Hypothalamus (tissue), 51 donors: ENCODE measurements around the gene DEAF1.

Experiments
- DNase-seq, 51 donors: peaks; one replicate each; lab custom pipeline; 2025; lab: John Stamatoyannopoulos, UW

Gene DEAF1

DNA sequence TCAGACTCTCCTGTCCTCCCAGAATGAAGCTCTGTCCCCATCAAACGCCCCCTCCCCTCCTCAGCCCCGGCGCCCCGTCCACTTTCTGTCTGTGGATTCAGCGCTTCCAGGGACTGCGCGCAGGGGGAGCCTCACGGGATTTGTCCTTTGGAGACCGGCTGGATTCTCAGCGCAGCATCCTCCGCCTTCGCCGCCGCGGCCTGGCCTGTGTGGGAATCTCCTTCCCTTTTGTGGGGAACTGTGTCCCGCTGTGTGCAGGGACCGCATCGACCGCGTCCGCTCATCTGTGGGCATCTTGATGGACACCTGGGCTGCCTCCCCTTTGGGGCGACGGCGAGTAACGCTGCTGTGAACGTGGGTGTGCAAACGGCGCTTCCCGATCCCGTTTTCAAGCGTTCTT is 67.0 kb downstream of the DEAF1 start:
- no peak for DNase-seq

DNA sequence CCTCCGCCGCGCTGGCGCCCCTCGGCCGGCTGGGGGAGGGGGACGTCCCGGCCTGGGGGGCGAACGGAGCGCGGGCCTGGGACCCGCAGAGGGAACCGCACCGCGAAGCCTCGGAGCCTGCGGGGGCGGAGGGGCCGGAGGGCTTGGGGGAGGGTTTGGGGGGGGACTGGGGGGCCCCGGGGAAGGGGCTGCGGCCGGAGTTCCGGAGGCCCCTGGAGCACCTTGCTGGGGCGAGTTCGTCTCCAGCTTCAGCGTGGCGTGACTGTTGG is 67.8 kb downstream of the DEAF1 start:
- DNase-seq = no peak

DNA sequence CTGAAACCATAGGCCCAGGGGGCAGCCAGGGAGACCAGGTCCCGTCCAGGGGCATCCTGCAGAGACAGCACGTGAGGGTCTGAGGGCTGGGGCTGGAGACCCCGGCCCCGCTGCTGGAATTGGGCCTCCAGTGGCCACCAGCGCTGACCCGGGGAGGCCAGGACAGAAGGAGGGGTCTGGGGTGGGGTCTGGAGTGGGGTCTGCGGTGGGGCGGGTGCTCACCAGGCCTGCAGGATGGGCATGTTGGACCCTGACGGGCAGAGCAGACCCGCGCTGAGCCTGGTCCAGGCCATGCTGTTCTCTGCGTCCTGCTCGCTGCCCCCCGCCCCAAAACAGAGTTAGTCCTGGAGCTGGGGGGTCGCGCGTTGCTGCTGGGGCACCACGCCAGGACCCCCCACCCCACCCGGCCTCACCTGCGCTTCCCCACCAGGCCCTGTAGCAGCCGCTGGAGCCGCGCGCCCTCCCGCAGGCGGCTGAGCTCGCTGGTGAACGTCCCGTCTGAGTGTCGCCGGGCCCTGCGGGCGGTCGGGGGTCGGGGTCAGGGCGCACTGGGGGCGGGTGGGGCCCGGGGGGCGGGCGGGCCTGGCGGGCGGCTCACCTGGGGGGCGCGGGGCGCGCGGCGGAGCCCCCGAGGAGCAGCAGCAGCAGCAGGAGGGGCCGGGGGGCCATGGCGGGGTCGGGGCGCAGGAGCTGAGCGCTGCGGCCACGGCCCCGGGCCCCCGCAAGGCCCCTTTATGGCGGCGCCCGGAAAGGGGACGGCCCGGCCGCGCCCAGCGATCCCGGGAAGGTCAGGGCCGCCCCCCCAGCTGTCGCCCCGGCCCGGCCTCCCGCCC is 68.3 kb downstream of the DEAF1 start, which contains the start of gene SCT:
TSS of gene SCT (minus strand) at position 707 of the 833 bp plus-strand sequence. CDS start at position 669, 38 bp downstream.
- DNase-seq = no peak

DNA sequence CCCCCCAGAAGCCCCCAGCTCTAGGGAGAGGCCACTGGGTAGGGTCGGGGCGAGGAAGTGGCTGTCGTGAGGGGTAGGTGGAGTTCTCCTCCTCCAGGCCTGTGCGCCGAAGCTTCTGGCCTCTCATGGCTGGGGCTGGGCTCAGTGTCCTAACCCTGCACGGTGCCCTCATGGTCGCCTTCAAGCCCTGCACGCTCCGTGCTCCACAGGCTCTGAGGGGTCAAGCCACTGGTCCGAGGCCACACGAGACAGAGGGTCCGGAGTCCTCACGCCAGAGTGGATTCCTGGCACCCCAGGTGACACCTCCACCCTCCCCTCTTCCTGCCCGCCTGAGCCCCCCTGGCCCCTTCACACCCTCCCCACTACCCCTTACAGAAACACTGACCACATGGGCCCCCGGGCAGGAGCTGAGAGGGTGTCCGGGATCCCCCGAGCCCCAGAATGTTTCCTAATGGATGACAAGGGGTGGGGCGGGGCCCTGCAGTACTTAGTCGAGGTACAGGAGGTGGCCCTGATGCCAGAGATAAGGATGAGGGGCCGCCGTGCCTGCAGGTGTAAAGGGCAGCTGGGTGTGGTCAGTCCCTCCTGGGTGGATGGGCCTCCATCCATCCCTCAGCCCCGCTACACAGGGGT is 69.3 kb downstream of the DEAF1 start:
- DNase-seq = no peak

GRCh38 chr11:624705-625635 is 70.1 kb downstream of the DEAF1 start, which contains the start of gene CDHR5:
Gene CDHR5, minus strand, starts transcription at chr11:624955. Its CDS starts 53 bp downstream, at chr11:624902.
- DNase-seq = no peak

GRCh38 chr11:623999-624704 is 70.9 kb downstream of the DEAF1 start:
- DNase-seq = no peak

GRCh38 chr11:623349-623869 is 71.6 kb downstream of the DEAF1 start:
- DNase-seq = no peak

DNA sequence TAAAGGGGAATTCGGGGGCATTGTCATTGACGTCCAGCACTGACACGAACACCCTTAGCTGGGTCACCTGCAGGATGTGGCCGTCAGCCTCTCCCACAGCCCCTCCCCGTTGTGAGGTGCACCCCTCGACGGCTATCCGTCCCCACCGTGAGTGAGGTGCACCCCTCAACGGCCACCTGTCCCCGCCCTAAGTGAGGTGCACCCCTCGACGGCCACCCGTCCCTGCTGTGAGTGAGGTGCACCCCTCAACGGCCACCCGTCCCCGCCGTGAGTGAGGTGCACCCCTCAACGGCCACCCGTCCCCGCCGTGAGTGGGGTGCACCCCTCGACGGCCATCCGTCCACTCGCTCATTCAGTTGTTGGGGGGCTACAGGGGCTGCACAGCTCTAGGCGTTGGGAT is 73.2 kb downstream of the DEAF1 start:
- DNase-seq = no peak

GRCh38 chr11:620935-621814 is 73.8 kb downstream of the DEAF1 start:
- no peak for DNase-seq

GRCh38 chr11:620201-620600 is 74.8 kb downstream of the DEAF1 start:
- DNase-seq = no peak

GRCh38 chr11:619628-620050 is 75.4 kb downstream of the DEAF1 start:
- DNase-seq = no peak

GRCh38 chr11:618856-619627 is 76.0 kb downstream of the DEAF1 start:
- no peak for DNase-seq

DNA sequence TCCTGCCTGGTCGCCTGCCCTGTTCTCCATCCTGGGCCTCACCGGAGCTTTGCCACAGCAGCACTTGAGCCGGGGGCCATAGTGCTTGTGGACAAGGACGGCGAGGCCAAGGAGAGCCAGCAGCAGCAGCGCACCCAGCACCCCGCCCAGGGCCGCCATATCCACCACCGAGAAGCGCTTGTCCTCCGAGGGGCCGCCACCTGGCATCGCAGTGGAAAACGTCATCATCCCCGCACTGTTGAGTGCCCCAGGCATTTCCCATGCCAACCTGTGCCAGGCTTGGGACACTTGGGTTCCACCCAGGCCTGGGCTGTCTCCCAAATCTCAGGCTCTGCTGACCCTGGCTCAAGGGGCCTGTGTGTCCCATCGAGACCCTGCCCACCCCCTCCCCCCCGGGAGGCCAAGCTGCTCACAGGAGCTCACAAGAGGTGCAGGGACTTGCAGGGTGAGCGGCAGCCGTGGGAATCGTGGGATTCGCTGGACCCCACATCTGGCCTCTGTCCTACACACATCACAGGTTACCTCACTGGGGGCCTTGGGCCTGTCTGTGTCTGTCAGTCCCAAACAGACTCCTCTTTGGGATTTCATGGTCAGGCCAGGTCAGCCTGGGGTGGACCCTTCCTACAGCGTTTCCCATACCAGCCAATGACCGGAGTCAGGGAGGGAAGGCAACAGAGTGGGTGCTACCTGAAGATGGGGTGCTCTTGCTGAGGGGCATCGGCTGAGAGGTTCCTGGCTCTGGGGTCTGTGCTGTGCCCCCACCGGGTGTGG is 76.9 kb downstream of the DEAF1 start:
- DNase-seq = no peak

DNA sequence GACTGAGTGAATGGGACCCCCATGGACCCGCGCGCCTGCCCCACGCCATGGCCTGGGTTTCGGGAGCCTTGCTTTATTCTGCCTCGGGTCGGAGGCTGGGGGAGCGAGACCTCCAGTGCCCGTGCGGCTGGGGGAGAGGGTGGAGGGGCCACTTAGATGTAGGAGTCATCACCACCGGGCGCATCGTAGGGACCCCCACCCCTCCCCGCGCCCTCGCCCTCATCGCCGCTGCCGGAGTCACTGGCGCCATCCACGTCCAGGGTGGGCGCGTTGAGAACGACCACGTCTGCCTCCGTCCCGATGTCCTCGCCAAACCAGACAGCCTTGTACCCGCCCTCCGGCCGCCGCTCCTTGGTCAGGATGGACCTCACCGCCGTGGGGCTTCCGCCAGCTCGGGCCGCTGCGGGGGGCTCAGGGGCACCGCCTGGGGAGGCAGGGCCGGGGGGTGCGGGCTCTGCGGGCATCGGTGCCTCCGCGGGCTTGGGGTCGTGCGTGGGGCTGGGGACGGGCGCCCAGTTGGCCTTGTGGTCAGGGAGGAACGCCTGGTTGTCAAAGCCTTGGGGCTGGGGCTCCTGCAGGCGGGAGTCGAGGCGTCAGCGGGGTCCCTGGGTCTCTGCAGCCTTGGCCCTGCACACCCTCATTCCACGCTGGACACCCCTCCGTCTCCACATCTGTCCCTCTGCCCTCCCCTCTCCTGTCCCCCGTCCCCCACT is 77.7 kb downstream of the DEAF1 start:
- DNase-seq = no peak

DNA sequence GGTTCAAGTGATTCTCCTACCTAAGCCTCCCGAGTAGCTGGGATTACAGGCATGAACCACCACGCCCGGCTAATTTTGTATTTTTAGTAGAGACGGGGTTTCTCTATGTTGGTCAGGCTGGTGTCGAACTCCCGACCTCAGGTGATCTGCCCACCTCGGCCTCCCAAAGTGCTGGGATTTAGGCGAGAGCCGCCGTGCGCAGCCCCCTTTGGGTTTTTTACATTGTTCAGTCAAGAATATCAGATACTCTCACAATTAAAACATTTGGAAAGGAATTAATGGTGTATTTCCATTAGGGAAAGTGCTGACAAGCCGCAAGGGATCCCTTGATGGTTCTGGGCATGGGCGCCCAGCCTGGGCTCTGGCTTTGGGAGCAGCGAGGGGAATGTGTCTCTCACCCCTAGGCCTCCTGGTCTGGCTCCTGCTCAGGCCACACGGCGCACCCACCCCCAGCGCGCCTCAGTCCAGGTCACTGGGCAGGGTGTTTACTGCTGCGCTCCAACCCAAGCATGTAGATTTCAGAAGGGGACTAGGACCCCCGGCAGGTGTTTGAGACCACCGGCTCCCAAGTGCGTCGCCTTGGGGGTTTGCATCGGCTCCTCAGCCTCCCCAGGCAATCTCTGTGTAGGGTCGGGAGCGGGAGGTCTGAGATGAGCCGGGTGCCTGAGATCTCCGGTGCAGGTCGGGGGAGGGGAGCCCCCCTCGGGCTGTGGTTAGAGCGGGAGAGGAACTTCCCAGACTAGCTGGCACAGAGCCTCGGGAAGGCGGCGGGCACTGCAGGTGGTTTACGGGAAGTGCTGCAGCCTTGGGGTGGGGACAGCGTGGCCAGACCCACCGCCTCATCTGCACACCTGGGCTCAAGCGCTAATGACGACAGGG is 78.5 kb downstream of the DEAF1 start:
- DNase-seq = no peak
